T-cell (primary cell): ENCODE results near the gene TMEFF1. TPM values are rescaled to one million over a fixed set of nuclear protein-coding genes. Genes with fewer than 3 reads are reported as not detected.

Source experiments
- ATAC-seq, 4 experiments: fragments of 200-7000 bp in 3 of 4; fragments of 150-1000 bp in 1 of 4; cut with Tn5 transposase; replicated peaks in 1 of 4; 1 replicate in 3 of 4; 2 replicates in 1 of 4; pipeline ENCODE4 v1.10.0; 2021; ENCODE audit warnings: moderate library complexity in 3 of 4, mild to moderate bottlenecking in 2 of 4, moderate number of reproducible peaks in 1 of 4
- CTCF ChIA-PET, 2 donors: fragments of 300-600 bp; sonication (Branson Sonifier 250); formaldehyde crosslinking; loops; one replicate each; lab custom pipeline; 2022; ENCODE audit warnings: antibody characterized with exemption in 2 of 2; lab: Charles Lee
- POLR2A ChIA-PET, 2 donors: fragments of 300-600 bp; sonication (Branson Sonifier 250); formaldehyde crosslinking; loops; one replicate each; lab custom pipeline; 2022; ENCODE audit warnings: antibody characterized with exemption in 2 of 2; lab: Charles Lee
- DNase-seq, 35 experiments: peaks; one replicate each; pipeline versions ENCODE4 v3.0.0 to v3.0.0-alpha.2; 2013 to 2023
- H3K27ac ChIP-seq: one replicate; pipeline ENCODE4 v1.5.1; 2013; ENCODE audit warnings: low read length
- H3K27me3 ChIP-seq, 2 experiments: replicated peaks in 1 of 2; 1 replicate in 1 of 2; 2 replicates in 1 of 2; pipeline versions ENCODE4 v1.6.1 to v1.7.0; 2013; ENCODE audit warnings: low read length in 1 of 2, mixed read lengths in 1 of 2; ENCODE audit not compliant: control insufficient read depth in 2 of 2, insufficient read depth in 2 of 2; ENCODE audit errors: extremely low read depth in 1 of 2
- H3K36me3 ChIP-seq, 2 donors: 1 replicate in 1 of 2; 2 replicates in 1 of 2; pipeline versions ENCODE4 v1.6.1 to v1.7.0; 2013; ENCODE audit warnings: low read length in 1 of 2; ENCODE audit not compliant: control insufficient read depth in 2 of 2, insufficient read depth in 1 of 2; ENCODE audit errors: extremely low read depth in 1 of 2
- H3K4me1 ChIP-seq, 2 experiments: 1 replicate in 1 of 2; 2 replicates in 1 of 2; pipeline versions ENCODE4 v1.6.1 to v1.7.0; 2013; ENCODE audit warnings: low read length in 2 of 2, mixed read lengths in 1 of 2; ENCODE audit not compliant: insufficient read depth in 2 of 2, control insufficient read depth in 1 of 2; ENCODE audit errors: extremely low read depth in 1 of 2
- H3K4me3 ChIP-seq, 2 donors: 1 replicate in 1 of 2; 2 replicates in 1 of 2; pipeline versions ENCODE4 v1.5.1 to v1.7.0; 2013; ENCODE audit warnings: mild to moderate bottlenecking in 2 of 2, low read length in 1 of 2, moderate library complexity in 1 of 2; ENCODE audit not compliant: control insufficient read depth in 1 of 2; ENCODE audit errors: extremely low read depth in 1 of 2
- H3K9me3 ChIP-seq: 2 replicates; pipeline ENCODE4 v1.7.0; 2013
- H3K27ac Mint-ChIP-seq, 2 donors: one replicate each; pipeline ENCODE4 v1.8.0; 2020 to 2021; ENCODE audit warnings: mild to moderate bottlenecking in 2 of 2, mixed read lengths in 2 of 2
- H3K27me3 Mint-ChIP-seq, 2 donors: one replicate each; pipeline ENCODE4 v1.8.0; 2021 to 2022; ENCODE audit warnings: mixed read lengths in 2 of 2
- H3K36me3 Mint-ChIP-seq: one replicate; pipeline ENCODE4 v1.8.0; 2021; ENCODE audit warnings: mixed read lengths
- H3K4me1 Mint-ChIP-seq, 3 donors: one replicate each; pipeline ENCODE4 v1.8.0; 2020 to 2022; ENCODE audit warnings: mixed read lengths in 3 of 3, mild to moderate bottlenecking in 1 of 3
- H3K4me3 Mint-ChIP-seq, 3 donors: one replicate each; pipeline ENCODE4 v1.8.0; 2020 to 2022; ENCODE audit warnings: mild to moderate bottlenecking in 3 of 3, mixed read lengths in 3 of 3, moderate library complexity in 3 of 3
- H3K9me3 Mint-ChIP-seq, 3 donors: one replicate each; pipeline ENCODE4 v1.8.0; 2020 to 2022; ENCODE audit warnings: mixed read lengths in 3 of 3
- WGBS: methylation state at CpG from one replicate; pipeline ENCODE4 v1.1.5; 2013; ENCODE audit warnings: missing lambda C conversion rate; ENCODE audit not compliant: insufficient coverage; 5-methylcytosine and 5-hydroxymethylcytosine counted together
- total RNA-seq, 35 experiments: library from RNA in 6 of 35; stranded (reverse) in 6 of 35; fragments of 120-200 nt in 1 of 35; gene quantifications; one replicate each; pipeline versions ENCODE4 v1.2.1 to v1.2.4 and lab custom pipeline; 2013 to 2026

TMEFF1 gene
- total RNA-seq (under 1 TPM in 2 of 5 donors, not detected in 3; 0.22 to 0.26 TPM), total RNA-seq (lab: John Stamatoyannopoulos, UW) (0 to 0.07 (median 0) reads per million in 29 experiments)
- total RNA-seq (2013), result not detected

DNA sequence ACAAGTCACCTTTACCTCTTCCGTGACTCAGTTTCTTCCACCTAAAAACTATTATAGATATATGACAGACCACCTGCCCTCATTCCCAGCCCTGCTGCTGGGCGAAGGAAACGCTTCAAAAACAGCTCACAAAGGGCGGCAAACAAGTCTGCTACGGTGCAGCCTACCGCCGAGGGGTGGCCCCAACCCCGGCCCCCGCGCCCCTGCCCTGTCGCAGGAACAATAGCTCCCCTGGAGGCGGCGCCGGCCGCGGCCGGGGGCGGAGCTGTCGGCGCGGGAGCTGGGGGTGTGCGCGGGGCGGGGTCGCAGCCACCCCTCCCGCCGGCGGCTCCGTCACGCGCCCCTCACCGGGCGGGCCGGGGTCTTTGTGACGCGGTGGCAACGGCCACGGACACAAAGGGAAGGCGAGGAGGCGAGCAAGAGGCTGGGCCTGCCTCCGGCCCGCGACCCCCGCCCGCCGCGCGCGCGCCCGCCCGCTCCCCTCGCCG is at the start of gene TMEFF1:
Gene TMEFF1, plus strand, starts transcription at position 362 of the 488 bp plus-strand sequence. CDS start 396 bp downstream, outside the sequence.
- under 1% methylated on average over 53 of the region's 54 CpGs for WGBS
- Histone ChIP-seq H3K27ac (no peak within 1 kb of the TSS), H3K4me3 (peak within 1 kb of the TSS; percentile 31 to 44), H3K4me1 (peaks cover 0 to 12% of the 10 kb centered on the region in 2 experiments), H3K27me3 (peaks cover 0 to 27% of the 10 kb centered on the region in 2 experiments), H3K36me3 (no peaks in the 10 kb centered on the region), H3K9me3 (no peaks in the 10 kb centered on the region)
- POLR2A ChIA-PET, result interaction anchor here in 1 of 2 donors (0.5 to 0.6 kb wide), 2 partner anchors 127 to 648 kb away, joined by 3 to 4 read pairs; no protein-coding TSS in a partner anchor
- peak; percentile 75 to 89 (median 82) for ATAC-seq
- H3K9me3 Mint-ChIP-seq, result no peaks in the 10 kb centered on the region
- peaks cover 7 to 12% (median 8%) of the 10 kb centered on the region in 3 donors for H3K4me1 Mint-ChIP-seq
- H3K4me3 Mint-ChIP-seq, result peak within 1 kb of the TSS; percentile 57 to 73 (median 70)
- DNase-seq, result peak in 32 of 35 experiments; percentile 8 to 52 (median 30)
- H3K27me3 Mint-ChIP-seq, result peaks cover 27 to 49% of the 10 kb centered on the region in 2 donors
- no peak within 1 kb of the TSS for H3K27ac Mint-ChIP-seq
- H3K36me3 Mint-ChIP-seq, result no peaks in the 10 kb centered on the region
- CTCF ChIA-PET, result interaction anchor here in 1 of 2 donors (1.0 kb wide), 1 partner anchor 35 kb away, joined by 4 read pairs; no protein-coding TSS in a partner anchor

DNA sequence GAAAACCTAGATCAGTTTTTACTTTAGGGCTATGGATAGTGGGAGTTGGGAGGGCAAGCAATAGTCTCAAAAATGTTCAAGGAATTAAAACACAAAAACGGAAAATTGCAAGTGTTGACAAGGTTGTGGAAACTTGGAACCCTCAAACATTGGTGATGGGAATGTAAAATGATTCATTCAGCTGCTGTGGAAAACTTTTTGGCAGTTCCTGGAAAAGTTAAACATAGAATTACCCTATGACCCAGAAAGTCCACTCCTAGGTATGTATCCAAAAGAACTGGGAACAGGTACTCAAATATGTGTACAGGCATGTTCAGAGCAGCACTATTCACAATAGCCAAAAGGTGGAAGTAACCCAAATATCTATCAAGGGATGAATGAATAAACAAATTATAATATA is 47.2 kb upstream of the TMEFF1 start:
- Mint-ChIP-seq H3K27ac (peak overlapping the region in 1 of 2 donors; percentile 93), H3K4me3 (peak overlapping the region; percentile 93 to 99 (median 98)), H3K36me3 (no peaks in the 10 kb centered on the region), H3K4me1 (peaks cover 33 to 44% (median 39%) of the 10 kb centered on the region in 3 donors), H3K9me3 (no peaks in the 10 kb centered on the region), H3K27me3 (peaks cover 4 to 11% of the 10 kb centered on the region in 2 donors)
- ATAC-seq (no peak), DNase-seq (no peak)
- H3K9me3 ChIP-seq, result no peaks in the 10 kb centered on the region
- WGBS, result no CpG with 5 or more reads among the region's 1 CpG
- ChIA-PET POLR2A (interaction anchor here in 1 of 2 donors (0.6 kb wide), 1 partner anchor 403 kb away, joined by 7 read pairs; no protein-coding TSS in a partner anchor), CTCF (interaction anchor here in 1 of 2 donors (0.7 to 0.9 kb wide), 2 partner anchors 11 to 59 kb away, joined by 3 read pairs; no protein-coding TSS in a partner anchor)
- H3K27me3 ChIP-seq, result peaks cover 0 to 10% of the 10 kb centered on the region in 2 experiments
- no peak overlapping the region for H3K4me3 ChIP-seq
- no peak overlapping the region for H3K27ac ChIP-seq
- peaks cover 5 to 15% of the 10 kb centered on the region in 2 experiments for H3K4me1 ChIP-seq
- no peaks in the 10 kb centered on the region for H3K36me3 ChIP-seq

DNA sequence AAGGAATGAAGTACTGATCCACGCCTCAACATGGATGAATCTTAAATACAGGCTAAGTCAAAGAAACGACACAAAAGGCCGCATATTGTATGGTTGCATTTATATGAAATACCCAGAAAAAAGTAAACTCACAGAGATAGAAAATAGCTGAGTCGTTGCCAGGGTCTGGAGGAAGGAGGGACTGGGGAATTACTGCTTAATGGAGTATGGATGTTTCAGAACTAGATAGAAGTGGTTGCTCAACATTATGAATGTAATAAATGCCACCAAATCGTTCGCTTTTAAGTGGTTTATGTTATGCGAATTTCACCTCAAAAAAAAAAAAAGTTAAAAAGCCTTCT is 46.8 kb upstream of the TMEFF1 start:
- peaks cover 0 to 10% of the 10 kb centered on the region in 2 experiments for H3K27me3 ChIP-seq
- H3K9me3 ChIP-seq, result no peaks in the 10 kb centered on the region
- Mint-ChIP-seq H3K27ac (peak overlapping the region; percentile 89 to 93), H3K9me3 (no peaks in the 10 kb centered on the region), H3K27me3 (peaks cover 4 to 10% of the 10 kb centered on the region in 2 donors), H3K36me3 (no peaks in the 10 kb centered on the region), H3K4me1 (peaks cover 33 to 46% (median 39%) of the 10 kb centered on the region in 3 donors), H3K4me3 (peak overlapping the region; percentile 93 to 99 (median 98))
- H3K4me3 ChIP-seq, result peak overlapping the region; percentile 64 to 77
- no peak overlapping the region for H3K27ac ChIP-seq
- peaks cover 5 to 15% of the 10 kb centered on the region in 2 experiments for H3K4me1 ChIP-seq
- ChIA-PET POLR2A (interaction anchor here in 1 of 2 donors (0.6 kb wide), 1 partner anchor 403 kb away, joined by 7 read pairs; no protein-coding TSS in a partner anchor), CTCF (interaction anchor here in 1 of 2 donors (0.6 to 1.2 kb wide), 7 partner anchors 10 to 216 kb away, joined by 3 to 5 read pairs (median 3); partner anchors contain the start of gene TEX10)
- H3K36me3 ChIP-seq, result no peaks in the 10 kb centered on the region
- DNase-seq, result peak in 1 of 35 experiments; percentile 18
- ATAC-seq, result no peak
- WGBS, result no CpG with 5 or more reads among the region's 7 CpGs

GRCh38 chr9:100426530-100427365 is 46.2 kb upstream of the TMEFF1 start, which contains the start of gene MSANTD3:
Gene MSANTD3, plus strand, starts transcription at chr9:100427143. Its CDS starts 14,796 bp downstream, at chr9:100441939.
- Mint-ChIP-seq H3K4me1 (peaks cover 36 to 46% (median 39%) of the 10 kb centered on the region in 3 donors), H3K27ac (peak within 1 kb of the TSS; percentile 89 to 93), H3K4me3 (peak within 1 kb of the TSS; percentile 93 to 99 (median 98)), H3K27me3 (peaks cover 2 to 4% of the 10 kb centered on the region in 2 donors), H3K9me3 (no peaks in the 10 kb centered on the region), H3K36me3 (no peaks in the 10 kb centered on the region)
- no peaks in the 10 kb centered on the region for H3K36me3 ChIP-seq
- peak; percentile 86 to 91 (median 88) for ATAC-seq
- WGBS, result 2% methylated on average over 78 of the region's 80 CpGs
- no peaks in the 10 kb centered on the region for H3K9me3 ChIP-seq
- ChIA-PET POLR2A (interaction anchor here in 1 of 2 donors (0.6 kb wide), 1 partner anchor 404 kb away, joined by 7 read pairs; no protein-coding TSS in a partner anchor), CTCF (interaction anchor here in 1 of 2 donors (0.6 to 1.2 kb wide), 7 partner anchors 10 to 217 kb away, joined by 3 to 5 read pairs (median 3); partner anchors contain the start of gene TEX10)
- H3K27me3 ChIP-seq, result peaks cover 0 to 10% of the 10 kb centered on the region in 2 experiments
- peak within 1 kb of the TSS; percentile 20 for H3K27ac ChIP-seq
- DNase-seq, result peak; percentile 6 to 73 (median 44)
- H3K4me3 ChIP-seq, result peak within 1 kb of the TSS; percentile 73 to 77
- H3K4me1 ChIP-seq, result peaks cover 5 to 15% of the 10 kb centered on the region in 2 experiments

GRCh38 chr9:100427366-100428263 is 45.3 kb upstream of the TMEFF1 start:
- WGBS, result 15% methylated on average over 40 of the region's 65 CpGs
- Mint-ChIP-seq H3K4me1 (peaks cover 36 to 46% (median 42%) of the 10 kb centered on the region in 3 donors), H3K4me3 (peak overlapping the region; percentile 71 to 82 (median 78)), H3K27me3 (peaks cover 0 to 2% of the 10 kb centered on the region in 2 donors), H3K36me3 (no peaks in the 10 kb centered on the region), H3K9me3 (no peaks in the 10 kb centered on the region), H3K27ac (peak overlapping the region; percentile 19 to 79)
- ATAC-seq (peak; percentile 52 to 63 (median 56)), DNase-seq (peak in 10 of 35 experiments; percentile 1 to 18 (median 7))
- Histone ChIP-seq H3K4me1 (peaks cover 5 to 15% of the 10 kb centered on the region in 2 experiments), H3K4me3 (peak overlapping the region; percentile 67 to 73), H3K36me3 (no peaks in the 10 kb centered on the region), H3K27ac (no peak overlapping the region), H3K9me3 (no peaks in the 10 kb centered on the region), H3K27me3 (peaks cover 0 to 3% of the 10 kb centered on the region in 2 experiments)
- CTCF ChIA-PET, result interaction anchor here (0.6 to 1.2 kb wide), 2 partner anchors 11 to 210 kb away, joined by 3 to 4 read pairs; no protein-coding TSS in a partner anchor
- POLR2A ChIA-PET, result no interaction called here
